Panc1 (cell line): Measurements from ENCODE around the gene RAC3. TPM values are rescaled to one million over a fixed set of nuclear protein-coding genes. Genes with fewer than 3 reads are reported as not detected.

Source experiments
- ATAC-seq: fragments of 200-7000 bp; cut with Tn5 transposase; 2 replicates; pipeline ENCODE4 v1.9.1; 2020; ENCODE audit warnings: mild to moderate bottlenecking, moderate library complexity
- BruUV-seq: library from RNA; stranded (reverse); fragments of 400-500 nt; replicated peaks from 2 replicates; lab custom pipeline; 2021; lab: Mats Ljungman, UMichigan
- CTCF ChIA-PET: fragments of 300-600 bp; sonication (Branson Sonifier 250); formaldehyde crosslinking; loops from one replicate; lab custom pipeline; 2022; ENCODE audit warnings: antibody characterized with exemption; lab: Charles Lee
- POLR2A ChIA-PET: fragments of 300-600 bp; sonication (Branson Sonifier 250); formaldehyde crosslinking; loops from one replicate; lab custom pipeline; 2022; ENCODE audit warnings: antibody characterized with exemption; lab: Charles Lee
- DNase-seq: peaks from one replicate; pipeline ENCODE4 v3.0.0-alpha.2; 2010; ENCODE audit warnings: low read depth, low spot score
- H3K27ac ChIP-seq: 2 replicates; pipeline ENCODE4 v1.5.1; 2011; ENCODE audit warnings: mild to moderate bottlenecking, low read length, inconsistent platforms
- H3K27me3 ChIP-seq: fragments of 200-500 bp; sonication (Bioruptor generic); 2 replicates; pipeline ENCODE4 v1.6.0; 2014; ENCODE audit warnings: low read length, inconsistent platforms; ENCODE audit not compliant: control insufficient read depth, insufficient read depth
- H3K36me3 ChIP-seq: fragments of 200-500 bp; sonication (Bioruptor generic); 2 replicates; pipeline ENCODE4 v1.5.1; 2014; ENCODE audit warnings: inconsistent platforms, mild to moderate bottlenecking, low read length, moderate library complexity; ENCODE audit not compliant: control insufficient read depth, insufficient read depth
- H3K4me1 ChIP-seq: 2 replicates; pipeline ENCODE4 v1.5.1; 2011; ENCODE audit warnings: inconsistent platforms, mild to moderate bottlenecking, low read length, moderate library complexity; ENCODE audit not compliant: control insufficient read depth, insufficient read depth
- H3K4me3 ChIP-seq, 2 experiments: 2 replicates each; pipeline ENCODE4 v1.5.1; 2011 to 2012; ENCODE audit warnings: low read depth in 2 of 2, low read length in 2 of 2, mild to moderate bottlenecking in 2 of 2, inconsistent platforms in 1 of 2, moderate library complexity in 1 of 2
- H3K9me3 ChIP-seq: fragments of 200-500 bp; sonication (Bioruptor generic); 2 replicates; pipeline ENCODE4 v1.5.1; 2014; ENCODE audit warnings: low read depth, mild to moderate bottlenecking, inconsistent platforms, low read length, moderate library complexity; ENCODE audit not compliant: control insufficient read depth, insufficient read depth
- POLR2AphosphoS5 ChIP-seq: IDR thresholded peaks from 2 replicates; pipeline ENCODE4 v1.6.1; 2012; ENCODE audit warnings: mild to moderate bottlenecking, low read depth, low read length, moderate library complexity
- SIN3A ChIP-seq: IDR thresholded peaks from 2 replicates; pipeline ENCODE4 v1.6.1; 2012; ENCODE audit warnings: low read depth, mild to moderate bottlenecking, low read length, moderate library complexity, borderline replicate concordance; ENCODE audit not compliant: insufficient read depth
- TCF7L2 ChIP-seq: IDR thresholded peaks from 2 replicates; pipeline ENCODE4 v1.6.1; 2011; ENCODE audit warnings: mild to moderate bottlenecking, low read depth, low read length, inconsistent platforms
- in situ Hi-C: cut with HindIII; loops from 2 replicates; pipeline ENCODE4 v1.10.0; 2016; ENCODE audit warnings: low sequenced_read_pairs, low pct_unique_long_range_greater_than_20kb
- intact Hi-C: fragments of 100-400 bp; cut with micrococcal nuclease; formaldehyde crosslinking; loops from one replicate; pipeline ENCODE4 v1.10.0; 2022; ENCODE audit not compliant: unreplicated experiment
- total RNA-seq: library from RNA; stranded (reverse); gene quantifications from one replicate; pipeline ENCODE4 v1.2.1, GENCODE V29; 2021; ENCODE audit not compliant: unreplicated experiment
- TF ChIP-seq, protein P1 (sequence below), 2 experiments: IDR thresholded peaks; 2 replicates each; pipeline ENCODE4 v1.6.1; 2011 to 2012; ENCODE audit warnings: low read depth in 2 of 2, control low read depth in 1 of 2, low read length in 1 of 2, mild to moderate bottlenecking in 1 of 2, moderate library complexity in 1 of 2; ENCODE audit not compliant: insufficient read depth in 1 of 2
- TF ChIP-seq, protein P2 (sequence below): fragments of 450-650 bp; IDR thresholded peaks from 2 replicates; pipeline ENCODE4 v1.5.1; 2017; ENCODE audit warnings: mild to moderate bottlenecking

RAC3 gene
- total RNA-seq, 1 experiment from 2014 or later, result 39.4 TPM

- no peak for ATAC-seq
These were observed 49.4 kb downstream of the RAC3 start for GRCh38 chr17:82080789-82081464.

DNA sequence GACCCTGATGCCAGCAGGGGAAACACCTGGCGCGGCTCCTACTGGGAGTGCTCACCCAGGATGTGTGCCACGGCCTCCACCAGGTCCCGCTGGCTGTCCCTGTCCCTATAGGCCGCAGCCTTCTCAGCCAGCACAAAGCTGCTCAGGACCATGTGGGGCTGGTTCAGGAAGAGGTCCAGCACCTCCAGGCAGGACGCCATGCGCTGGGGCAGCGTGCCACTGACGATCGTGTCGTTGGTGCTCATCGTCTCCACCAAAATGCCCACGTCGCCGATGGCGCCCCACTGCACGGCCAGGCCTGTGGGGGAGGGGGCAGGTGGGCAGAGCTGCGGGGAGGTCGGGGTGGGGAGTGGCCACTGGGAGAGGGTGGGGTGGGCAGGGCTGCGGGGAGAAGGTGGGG lies 50.1 kb downstream of the RAC3 start:
- ATAC-seq, result no peak
- intact Hi-C loops, result no loop called here

More at GRCh38 chr17:82080789-82081464, 49.4 kb downstream of the RAC3 start:
- BruUV-seq, result no TSS peak
- Histone ChIP-seq H3K27ac (no peak overlapping the region), H3K9me3 (no peaks in the 10 kb centered on the region), H3K4me3 (no peak overlapping the region), H3K4me1 (peaks cover 25% of the 10 kb centered on the region), H3K27me3 (no peaks in the 10 kb centered on the region), H3K36me3 (peaks cover 7% of the 10 kb centered on the region)
- no peak for DNase-seq
- intact Hi-C loops (no loop called here), in situ Hi-C loops (no loop called here)
- ChIA-PET CTCF (no interaction called here), POLR2A (no interaction called here)
- no peak for TF ChIP-seq POLR2AphosphoS5
- TF ChIP-seq TCF7L2, result no peak
- TF ChIP-seq, protein P1, sequence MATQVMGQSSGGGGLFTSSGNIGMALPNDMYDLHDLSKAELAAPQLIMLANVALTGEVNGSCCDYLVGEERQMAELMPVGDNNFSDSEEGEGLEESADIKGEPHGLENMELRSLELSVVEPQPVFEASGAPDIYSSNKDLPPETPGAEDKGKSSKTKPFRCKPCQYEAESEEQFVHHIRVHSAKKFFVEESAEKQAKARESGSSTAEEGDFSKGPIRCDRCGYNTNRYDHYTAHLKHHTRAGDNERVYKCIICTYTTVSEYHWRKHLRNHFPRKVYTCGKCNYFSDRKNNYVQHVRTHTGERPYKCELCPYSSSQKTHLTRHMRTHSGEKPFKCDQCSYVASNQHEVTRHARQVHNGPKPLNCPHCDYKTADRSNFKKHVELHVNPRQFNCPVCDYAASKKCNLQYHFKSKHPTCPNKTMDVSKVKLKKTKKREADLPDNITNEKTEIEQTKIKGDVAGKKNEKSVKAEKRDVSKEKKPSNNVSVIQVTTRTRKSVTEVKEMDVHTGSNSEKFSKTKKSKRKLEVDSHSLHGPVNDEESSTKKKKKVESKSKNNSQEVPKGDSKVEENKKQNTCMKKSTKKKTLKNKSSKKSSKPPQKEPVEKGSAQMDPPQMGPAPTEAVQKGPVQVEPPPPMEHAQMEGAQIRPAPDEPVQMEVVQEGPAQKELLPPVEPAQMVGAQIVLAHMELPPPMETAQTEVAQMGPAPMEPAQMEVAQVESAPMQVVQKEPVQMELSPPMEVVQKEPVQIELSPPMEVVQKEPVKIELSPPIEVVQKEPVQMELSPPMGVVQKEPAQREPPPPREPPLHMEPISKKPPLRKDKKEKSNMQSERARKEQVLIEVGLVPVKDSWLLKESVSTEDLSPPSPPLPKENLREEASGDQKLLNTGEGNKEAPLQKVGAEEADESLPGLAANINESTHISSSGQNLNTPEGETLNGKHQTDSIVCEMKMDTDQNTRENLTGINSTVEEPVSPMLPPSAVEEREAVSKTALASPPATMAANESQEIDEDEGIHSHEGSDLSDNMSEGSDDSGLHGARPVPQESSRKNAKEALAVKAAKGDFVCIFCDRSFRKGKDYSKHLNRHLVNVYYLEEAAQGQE (IDR thresholded peaks at IDR 0.05; ENCODE audit: insufficient read depth in 1 of 2, low read depth in 2 of 2, low read length in 1 of 2), result no peak
- TF ChIP-seq, protein P2, sequence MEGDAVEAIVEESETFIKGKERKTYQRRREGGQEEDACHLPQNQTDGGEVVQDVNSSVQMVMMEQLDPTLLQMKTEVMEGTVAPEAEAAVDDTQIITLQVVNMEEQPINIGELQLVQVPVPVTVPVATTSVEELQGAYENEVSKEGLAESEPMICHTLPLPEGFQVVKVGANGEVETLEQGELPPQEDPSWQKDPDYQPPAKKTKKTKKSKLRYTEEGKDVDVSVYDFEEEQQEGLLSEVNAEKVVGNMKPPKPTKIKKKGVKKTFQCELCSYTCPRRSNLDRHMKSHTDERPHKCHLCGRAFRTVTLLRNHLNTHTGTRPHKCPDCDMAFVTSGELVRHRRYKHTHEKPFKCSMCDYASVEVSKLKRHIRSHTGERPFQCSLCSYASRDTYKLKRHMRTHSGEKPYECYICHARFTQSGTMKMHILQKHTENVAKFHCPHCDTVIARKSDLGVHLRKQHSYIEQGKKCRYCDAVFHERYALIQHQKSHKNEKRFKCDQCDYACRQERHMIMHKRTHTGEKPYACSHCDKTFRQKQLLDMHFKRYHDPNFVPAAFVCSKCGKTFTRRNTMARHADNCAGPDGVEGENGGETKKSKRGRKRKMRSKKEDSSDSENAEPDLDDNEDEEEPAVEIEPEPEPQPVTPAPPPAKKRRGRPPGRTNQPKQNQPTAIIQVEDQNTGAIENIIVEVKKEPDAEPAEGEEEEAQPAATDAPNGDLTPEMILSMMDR, result no peak
- TF ChIP-seq SIN3A, result no peak

More for the DNA sequence above, 50.1 kb downstream of the RAC3 start:
- in situ Hi-C loops, result no loop called here
- TF ChIP-seq SIN3A, result no peak
- no peak for TF ChIP-seq POLR2AphosphoS5
- TF ChIP-seq TCF7L2, result no peak
- TF ChIP-seq, protein P1 (IDR thresholded peaks at IDR 0.05; ENCODE audit: insufficient read depth in 1 of 2, low read depth in 2 of 2, low read length in 1 of 2), result 0 out of 4 replicates have a peak, but pooled peaks of 1 of the 2 experiments have one; percentile 12
- DNase-seq, result no peak
- Histone ChIP-seq H3K27ac (no peak overlapping the region), H3K4me1 (peaks cover 22% of the 10 kb centered on the region), H3K36me3 (peaks cover 10% of the 10 kb centered on the region), H3K27me3 (no peaks in the 10 kb centered on the region), H3K4me3 (no peak overlapping the region), H3K9me3 (no peaks in the 10 kb centered on the region)
- CTCF ChIA-PET, result no interaction called here
- no TSS peak for BruUV-seq
- POLR2A ChIA-PET, result no interaction called here
